ENCODE data around the gene RSL1D1.

- no peak for TF ChIP-seq POLR2A (IDR thresholded peaks at IDR 0.05; ENCODE audit: low read depth, low read length)
- no peak for TF ChIP-seq TAF1 (IDR thresholded peaks at IDR 0.05; ENCODE audit: low read depth, low read length)
- TF ChIP-seq SPI1 (IDR thresholded peaks at IDR 0.05; ENCODE audit: low read depth, low read length): no peak
Observed at GRCh38 chr16:11862489-11862888, 11.1 kb upstream of the RSL1D1 start.
